MM.1S (cell line): Measurements from ENCODE around the gene PSMB5.

Experiments
- DNase-seq: peaks from one replicate; pipeline ENCODE4 v3.0.0-alpha.2; 2015
- H2AFZ ChIP-seq: fragments of 300-600 bp; sonication (generic); 2 replicates; pipeline ENCODE4 v1.6.0; 2016; ENCODE audit warnings: antibody characterized with exemption, low read length
- H3F3A ChIP-seq: fragments of 300-600 bp; sonication (generic); 2 replicates; pipeline ENCODE4 v1.6.1; 2016; ENCODE audit warnings: mild to moderate bottlenecking, antibody characterized with exemption, low read length, moderate library complexity, mixed read lengths; ENCODE audit not compliant: insufficient read depth
- H3K27ac ChIP-seq: fragments of 300-600 bp; sonication (generic); 2 replicates; pipeline ENCODE4 v1.5.1; 2016; ENCODE audit warnings: mild to moderate bottlenecking, low read length
- H3K27me3 ChIP-seq: fragments of 300-600 bp; sonication (generic); replicated peaks from 2 replicates; pipeline ENCODE4 v1.6.0; 2016; ENCODE audit warnings: low read length; ENCODE audit not compliant: insufficient read depth
- H3K36me3 ChIP-seq: fragments of 300-600 bp; sonication (generic); replicated peaks from 2 replicates; pipeline ENCODE4 v1.6.1; 2016; ENCODE audit warnings: mild to moderate bottlenecking, low read length, mixed read lengths; ENCODE audit not compliant: insufficient read depth
- H3K4me1 ChIP-seq: fragments of 300-600 bp; sonication (generic); 2 replicates; pipeline ENCODE4 v1.6.1; 2016; ENCODE audit warnings: low read length, mixed read lengths
- H3K4me2 ChIP-seq: fragments of 300-600 bp; sonication (generic); 2 replicates; pipeline ENCODE4 v1.6.0; 2016; ENCODE audit warnings: low read depth, low read length
- H3K4me3 ChIP-seq: fragments of 300-600 bp; sonication (generic); 2 replicates; pipeline ENCODE4 v1.5.1; 2016; ENCODE audit warnings: low read length, mixed read lengths
- H3K79me2 ChIP-seq: fragments of 300-600 bp; sonication (generic); 2 replicates; pipeline ENCODE4 v1.6.1; 2016; ENCODE audit warnings: mixed run types, low read length, mixed read lengths
- H3K9ac ChIP-seq: fragments of 300-600 bp; sonication (generic); 2 replicates; pipeline ENCODE4 v1.6.1; 2016; ENCODE audit warnings: low read length, mixed read lengths
- H3K9me2 ChIP-seq: fragments of 300-600 bp; sonication (generic); replicated peaks from 2 replicates; pipeline ENCODE4 v1.6.1; 2016; ENCODE audit warnings: mild to moderate bottlenecking, low read length, mixed read lengths; ENCODE audit not compliant: insufficient read depth
- H3K9me3 ChIP-seq: fragments of 300-600 bp; sonication (generic); replicated peaks from 2 replicates; pipeline ENCODE4 v1.6.1; 2016; ENCODE audit warnings: mild to moderate bottlenecking, low read length, mixed read lengths; ENCODE audit not compliant: insufficient read depth
- H4K20me1 ChIP-seq: fragments of 300-600 bp; sonication (generic); 2 replicates; pipeline ENCODE4 v1.6.1; 2016; ENCODE audit warnings: mild to moderate bottlenecking, low read length, moderate library complexity, mixed read lengths; ENCODE audit not compliant: insufficient read depth
- EZH2 ChIP-seq: fragments of 300-600 bp; sonication (generic); optimal IDR thresholded peaks from 2 replicates; pipeline ENCODE3; 2017; ENCODE audit warnings: low read depth, mild to moderate bottlenecking, antibody characterized with exemption, low read length, mixed read lengths
- EZH2phosphoT487 ChIP-seq: fragments of 300-600 bp; sonication (generic); IDR thresholded peaks from 2 replicates; pipeline ENCODE4 v1.6.1; 2018; ENCODE audit warnings: antibody characterized with exemption, low read length
- TF ChIP-seq, protein P1 (sequence below): fragments of 300-600 bp; sonication (generic); IDR thresholded peaks from 2 replicates; pipeline ENCODE4 v1.5.1; 2016; ENCODE audit warnings: antibody characterized with exemption, low read length, mixed read lengths

Gene PSMB5

DNA sequence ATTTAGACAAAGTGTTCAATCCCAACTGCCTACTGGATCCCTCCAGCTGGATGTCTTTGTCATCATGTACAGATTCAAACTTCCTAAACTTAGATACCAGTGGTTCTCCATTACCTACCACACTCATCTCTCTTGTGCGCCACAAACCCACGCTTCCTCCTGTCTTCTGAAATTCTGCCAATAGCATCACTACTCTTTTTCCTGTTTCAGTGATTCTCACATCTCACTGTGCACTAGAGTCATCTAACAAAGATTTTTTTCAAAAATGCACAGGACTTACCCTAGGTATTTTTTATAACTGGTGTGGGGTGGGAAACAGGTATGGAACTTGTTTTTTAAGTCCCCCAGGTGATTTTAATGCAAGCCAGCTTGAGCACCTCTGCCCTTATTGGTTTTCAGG, 5.9 kb downstream of the PSMB5 start:
- no peaks in the 10 kb centered on the region for H3K36me3 ChIP-seq
- H3K27ac ChIP-seq = no peak overlapping the region

DNA sequence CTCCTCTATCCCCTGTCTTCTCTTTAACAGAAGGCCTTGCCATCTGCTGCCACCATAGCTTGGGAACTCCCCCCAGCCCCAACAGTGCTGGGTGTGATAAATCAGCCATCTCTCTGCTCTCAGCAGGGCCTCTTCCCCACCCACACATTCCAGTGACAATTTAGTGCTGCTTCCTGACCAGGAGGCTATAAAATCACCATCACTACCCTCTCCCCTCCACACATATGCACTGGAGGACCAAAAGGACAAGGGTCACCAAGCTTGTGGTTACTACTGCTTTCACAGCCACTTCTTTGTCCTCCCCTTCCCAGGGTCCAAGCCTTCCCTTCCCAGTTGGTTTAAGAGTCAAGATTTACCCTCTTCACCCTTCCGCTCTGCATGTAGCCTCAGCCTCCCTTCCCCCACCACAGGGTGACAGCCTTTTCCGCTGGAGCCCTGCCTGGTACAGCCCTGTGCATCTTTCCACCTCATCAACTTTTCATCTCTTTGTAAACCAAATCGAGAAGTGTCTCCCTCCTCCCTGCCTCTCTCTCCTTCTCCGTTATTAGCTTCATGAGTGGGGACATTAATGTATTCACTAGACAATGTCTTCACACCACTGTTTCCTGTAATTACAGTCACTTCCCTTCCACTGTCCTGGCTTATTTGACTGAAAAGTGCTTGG, 9.4 kb downstream of the PSMB5 start:
- no peak for DNase-seq
- H3K9me2 ChIP-seq = no peaks in the 10 kb centered on the region
- H3K9ac ChIP-seq = no peak overlapping the region
- no peaks in the 10 kb centered on the region for H3F3A ChIP-seq
- no peak overlapping the region for H3K4me3 ChIP-seq
- H3K4me1 ChIP-seq = no peaks in the 10 kb centered on the region
- H4K20me1 ChIP-seq = no peaks in the 10 kb centered on the region
- H3K27ac ChIP-seq = no peak overlapping the region
- no peaks in the 10 kb centered on the region for H3K36me3 ChIP-seq
- H3K9me3 ChIP-seq = no peaks in the 10 kb centered on the region
- no peaks in the 10 kb centered on the region for H3K79me2 ChIP-seq
- no peak overlapping the region for H3K4me2 ChIP-seq
- H2AFZ ChIP-seq = no peak overlapping the region
- TF ChIP-seq, protein P1, sequence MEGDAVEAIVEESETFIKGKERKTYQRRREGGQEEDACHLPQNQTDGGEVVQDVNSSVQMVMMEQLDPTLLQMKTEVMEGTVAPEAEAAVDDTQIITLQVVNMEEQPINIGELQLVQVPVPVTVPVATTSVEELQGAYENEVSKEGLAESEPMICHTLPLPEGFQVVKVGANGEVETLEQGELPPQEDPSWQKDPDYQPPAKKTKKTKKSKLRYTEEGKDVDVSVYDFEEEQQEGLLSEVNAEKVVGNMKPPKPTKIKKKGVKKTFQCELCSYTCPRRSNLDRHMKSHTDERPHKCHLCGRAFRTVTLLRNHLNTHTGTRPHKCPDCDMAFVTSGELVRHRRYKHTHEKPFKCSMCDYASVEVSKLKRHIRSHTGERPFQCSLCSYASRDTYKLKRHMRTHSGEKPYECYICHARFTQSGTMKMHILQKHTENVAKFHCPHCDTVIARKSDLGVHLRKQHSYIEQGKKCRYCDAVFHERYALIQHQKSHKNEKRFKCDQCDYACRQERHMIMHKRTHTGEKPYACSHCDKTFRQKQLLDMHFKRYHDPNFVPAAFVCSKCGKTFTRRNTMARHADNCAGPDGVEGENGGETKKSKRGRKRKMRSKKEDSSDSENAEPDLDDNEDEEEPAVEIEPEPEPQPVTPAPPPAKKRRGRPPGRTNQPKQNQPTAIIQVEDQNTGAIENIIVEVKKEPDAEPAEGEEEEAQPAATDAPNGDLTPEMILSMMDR = no peak
- TF ChIP-seq EZH2 (no peak), EZH2phosphoT487 (no peak)
- H3K27me3 ChIP-seq = no peaks in the 10 kb centered on the region

More for the DNA sequence above, 5.9 kb downstream of the PSMB5 start:
- no peaks in the 10 kb centered on the region for H4K20me1 ChIP-seq
- H3K79me2 ChIP-seq = peaks cover 9% of the 10 kb centered on the region
- H3K4me3 ChIP-seq = no peak overlapping the region
- H3K9me2 ChIP-seq = no peaks in the 10 kb centered on the region
- no peak overlapping the region for H2AFZ ChIP-seq
- H3F3A ChIP-seq = no peaks in the 10 kb centered on the region
- no peak overlapping the region for H3K4me2 ChIP-seq
- no peaks in the 10 kb centered on the region for H3K4me1 ChIP-seq
- no peaks in the 10 kb centered on the region for H3K27me3 ChIP-seq
- no peaks in the 10 kb centered on the region for H3K9me3 ChIP-seq
- no peak overlapping the region for H3K9ac ChIP-seq
- TF ChIP-seq EZH2phosphoT487 (no peak), EZH2 (no peak)
- TF ChIP-seq, protein P1 = no peak
- no peak for DNase-seq

DNA sequence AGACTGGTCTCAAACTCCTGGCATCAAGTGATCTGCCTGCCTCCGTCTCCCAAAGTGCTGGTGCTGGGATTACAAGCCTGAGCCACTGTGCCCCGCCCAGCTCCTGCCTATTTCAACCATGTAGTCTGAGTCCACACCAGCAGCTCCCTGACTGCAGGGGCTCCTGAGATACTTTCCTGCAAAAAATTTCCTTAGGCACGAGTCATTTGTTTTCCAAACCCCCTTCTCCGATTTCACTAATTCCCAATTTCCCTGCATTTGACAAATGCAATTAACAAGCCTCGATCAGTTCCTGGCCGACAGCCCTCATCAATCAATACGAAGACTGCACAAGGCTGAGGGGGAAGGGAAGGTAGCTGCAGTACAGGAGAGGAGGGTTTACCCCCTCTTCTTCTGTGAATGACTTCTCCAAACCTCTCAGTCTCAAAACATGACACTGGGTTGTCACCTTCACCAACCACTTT, 10.1 kb downstream of the PSMB5 start:
- no peak for DNase-seq
- H3K4me1 ChIP-seq = no peaks in the 10 kb centered on the region
- H3K9me2 ChIP-seq = no peaks in the 10 kb centered on the region
- no peak overlapping the region for H3K4me3 ChIP-seq
- TF ChIP-seq, protein P1 = no peak
- TF ChIP-seq EZH2phosphoT487 (no peak), EZH2 (no peak)
- no peak overlapping the region for H3K27ac ChIP-seq
- no peaks in the 10 kb centered on the region for H4K20me1 ChIP-seq
- H3K9ac ChIP-seq = no peak overlapping the region
- H3K9me3 ChIP-seq = no peaks in the 10 kb centered on the region
- H3K36me3 ChIP-seq = no peaks in the 10 kb centered on the region
- H3F3A ChIP-seq = no peaks in the 10 kb centered on the region
- no peak overlapping the region for H2AFZ ChIP-seq
- H3K79me2 ChIP-seq = no peaks in the 10 kb centered on the region
- no peaks in the 10 kb centered on the region for H3K27me3 ChIP-seq
- no peak overlapping the region for H3K4me2 ChIP-seq
